Stimulated activated CD4-positive, alpha-beta T cell treated with anti-CD3 and anti-CD28 coated beads, Interleukin-1b, Interleukin-23, amount 100 ng/mL, for 48 hours (primary cell): Measurements from ENCODE around the gene TMEM181.
"Not testable (repeated sequence)": the region's sequence is repeated elsewhere in the genome, so short reads cannot be mapped to it uniquely, and the experiment has no call there.

Source experiments
- DNase-seq: peaks from one replicate; pipeline ENCODE4 v3.0.0-alpha.2; 2020

TMEM181 gene

GRCh38 chr6:158644231-158645063 lies 84.6 kb downstream of the TMEM181 start, which contains the start of gene DYNLT1:
TSS of gene DYNLT1 (minus strand) at chr6:158644743. CDS start at chr6:158644708, 35 bp downstream.
- DNase-seq: peak; percentile 90

GRCh38 chr6:158645064-158646022 lies 85.5 kb downstream of the TMEM181 start:
- peak; percentile 52 for DNase-seq

DNA sequence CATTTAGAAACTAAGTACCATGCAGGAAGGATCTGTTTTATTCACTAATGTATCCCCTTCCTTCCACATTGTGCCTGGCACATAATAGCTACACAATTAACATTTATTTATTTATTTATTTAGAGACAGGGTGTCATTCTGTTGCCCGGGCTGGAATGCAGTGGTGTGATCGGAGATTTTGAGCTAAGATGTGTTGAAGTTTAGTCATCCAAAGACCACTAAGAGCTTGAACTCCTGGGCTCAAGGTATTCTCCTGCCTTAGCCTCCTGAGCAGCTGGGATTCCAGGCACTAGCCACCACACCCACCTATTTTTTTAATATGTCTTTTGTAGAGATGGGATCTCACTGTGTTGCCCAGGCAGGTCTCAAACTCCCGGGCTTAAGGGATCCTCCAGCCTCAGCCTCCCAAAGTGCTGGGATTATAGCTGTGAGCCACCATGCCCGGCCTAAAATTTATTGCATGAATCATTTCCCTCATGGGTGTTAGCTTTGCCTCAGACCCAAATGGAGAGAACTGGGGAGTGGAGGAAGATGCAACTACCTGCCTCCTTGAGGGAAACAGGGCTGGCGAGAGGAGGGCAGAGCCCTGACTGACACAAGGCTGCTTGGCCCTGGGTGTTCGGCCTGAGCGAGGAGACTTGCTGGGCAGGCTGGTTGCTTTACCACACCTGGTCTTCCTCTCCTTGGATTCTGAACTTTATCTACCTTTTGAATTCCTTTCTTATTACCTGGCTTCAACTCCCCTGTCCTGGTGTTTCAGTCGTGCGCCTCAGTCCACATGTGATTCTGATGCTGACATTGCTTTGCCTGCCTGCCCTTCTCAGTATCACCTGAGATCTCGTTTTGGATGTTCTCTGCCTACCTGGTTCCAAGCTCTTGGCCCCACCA lies 86.4 kb downstream of the TMEM181 start:
- no peak for DNase-seq

DNA sequence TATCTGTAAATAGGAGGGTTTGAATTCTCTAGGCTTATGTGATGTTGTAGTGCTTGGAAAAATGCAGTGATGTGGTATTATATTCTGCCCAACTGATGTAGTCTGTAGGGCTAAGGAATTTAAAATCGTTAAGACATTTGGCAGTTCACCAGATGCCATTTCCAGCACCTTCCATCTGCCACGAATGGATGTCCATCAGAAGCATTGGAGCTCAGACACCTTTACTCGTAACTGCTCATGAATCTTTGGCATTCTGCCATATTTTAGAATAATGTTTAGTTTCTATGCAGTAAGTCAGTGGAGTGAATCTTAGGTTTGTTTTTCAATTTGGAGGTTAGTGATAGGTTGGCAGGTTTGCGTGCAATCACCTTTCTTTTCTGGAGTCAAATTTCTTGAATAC lies 87.6 kb downstream of the TMEM181 start:
- no peak for DNase-seq

- DNase-seq: no peak
These were observed 88.8 kb downstream of the TMEM181 start for GRCh38 chr6:158648682-158649131.

- peak; percentile 95 for DNase-seq
These were observed 89.6 kb downstream of the TMEM181 start, which contains the start of gene SYTL3 for GRCh38 chr6:158649289-158650143. TSS of gene SYTL3 (plus strand) at chr6:158650054. CDS start at chr6:158663269, 13,215 bp downstream.

DNA sequence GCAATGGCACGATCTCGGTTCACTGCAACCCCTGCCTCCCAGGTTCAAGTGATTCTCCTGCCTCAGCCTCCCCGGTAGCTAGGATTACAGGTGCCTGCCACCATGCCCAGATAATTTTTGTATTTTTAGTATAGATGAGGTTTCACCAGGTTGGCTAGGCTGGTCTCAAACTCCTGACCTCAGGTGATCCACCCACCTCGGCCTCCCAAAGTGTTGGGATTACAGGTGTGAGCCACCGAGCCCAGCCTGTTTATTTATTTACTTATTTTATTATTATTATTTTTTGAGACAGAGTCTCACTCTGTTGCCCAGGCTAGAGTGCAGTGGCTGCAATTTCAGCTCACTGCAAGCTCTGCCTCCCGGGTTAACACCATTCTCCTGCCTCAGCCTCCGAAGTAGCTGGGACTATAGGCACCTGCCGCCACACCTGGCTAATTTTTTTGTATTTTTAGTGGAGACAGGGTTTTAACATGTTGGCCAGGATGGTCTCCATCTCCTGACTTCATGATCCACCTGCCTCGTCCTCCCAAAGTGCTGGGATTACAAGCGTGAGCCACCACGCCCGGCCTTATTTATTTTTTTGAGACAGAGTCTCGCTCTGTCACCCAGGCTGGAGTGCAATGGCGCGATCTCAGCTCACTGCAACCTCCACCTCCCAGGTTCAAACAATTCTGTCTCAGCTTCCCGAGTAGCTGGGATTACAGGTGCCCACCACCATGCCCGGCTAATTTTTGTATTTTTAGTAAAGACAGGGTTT lies 92.3 kb downstream of the TMEM181 start:
- DNase-seq: not testable (repeated sequence)

GRCh38 chr6:158653577-158654354 lies 93.9 kb downstream of the TMEM181 start:
- DNase-seq: peak; percentile 94

DNA sequence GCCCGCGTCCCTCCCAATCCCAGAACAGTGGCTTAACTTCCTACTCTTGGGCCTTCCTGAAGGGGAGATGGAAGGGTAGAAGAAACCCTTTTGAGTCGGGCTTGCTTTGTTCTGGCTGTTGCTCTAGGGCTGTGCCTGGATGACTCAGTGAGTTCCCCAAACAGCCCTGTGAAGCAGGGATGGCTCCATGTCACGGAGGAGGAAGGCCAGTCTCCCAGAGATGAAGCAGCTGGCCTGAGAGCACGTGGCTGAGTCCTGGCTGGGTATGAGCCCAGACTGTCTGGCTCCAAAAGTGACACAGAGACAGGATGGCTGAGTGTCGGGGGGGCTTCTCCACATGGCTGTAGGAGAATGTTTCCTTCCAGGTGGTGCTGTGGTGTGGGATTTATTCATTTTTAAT lies 94.6 kb downstream of the TMEM181 start:
- no peak for DNase-seq

DNA sequence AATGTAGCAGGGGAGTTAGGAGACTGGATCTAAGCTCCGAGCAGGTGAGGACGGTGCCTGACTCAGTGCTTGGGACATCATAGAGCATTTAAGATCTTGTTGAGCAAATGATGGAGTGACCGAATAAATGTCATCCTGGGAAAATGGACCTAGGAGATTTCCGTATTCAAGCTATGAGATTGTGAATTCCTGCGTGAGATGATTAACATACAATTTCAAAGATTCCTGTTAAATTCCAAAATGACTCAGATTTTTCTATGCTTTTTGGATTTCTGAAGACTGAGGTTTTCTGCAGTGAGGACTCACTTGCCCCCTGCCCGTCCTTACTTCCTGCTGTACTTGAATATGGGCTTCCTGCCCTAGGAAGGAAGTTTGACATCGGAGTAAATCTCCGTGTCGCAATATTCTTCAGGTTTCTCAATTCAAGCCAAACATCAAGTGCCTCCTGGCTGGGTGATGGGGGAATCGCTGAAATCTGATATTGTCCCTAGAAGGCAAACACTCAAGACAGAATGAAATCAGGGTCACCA lies 95.1 kb downstream of the TMEM181 start:
- no peak for DNase-seq

DNA sequence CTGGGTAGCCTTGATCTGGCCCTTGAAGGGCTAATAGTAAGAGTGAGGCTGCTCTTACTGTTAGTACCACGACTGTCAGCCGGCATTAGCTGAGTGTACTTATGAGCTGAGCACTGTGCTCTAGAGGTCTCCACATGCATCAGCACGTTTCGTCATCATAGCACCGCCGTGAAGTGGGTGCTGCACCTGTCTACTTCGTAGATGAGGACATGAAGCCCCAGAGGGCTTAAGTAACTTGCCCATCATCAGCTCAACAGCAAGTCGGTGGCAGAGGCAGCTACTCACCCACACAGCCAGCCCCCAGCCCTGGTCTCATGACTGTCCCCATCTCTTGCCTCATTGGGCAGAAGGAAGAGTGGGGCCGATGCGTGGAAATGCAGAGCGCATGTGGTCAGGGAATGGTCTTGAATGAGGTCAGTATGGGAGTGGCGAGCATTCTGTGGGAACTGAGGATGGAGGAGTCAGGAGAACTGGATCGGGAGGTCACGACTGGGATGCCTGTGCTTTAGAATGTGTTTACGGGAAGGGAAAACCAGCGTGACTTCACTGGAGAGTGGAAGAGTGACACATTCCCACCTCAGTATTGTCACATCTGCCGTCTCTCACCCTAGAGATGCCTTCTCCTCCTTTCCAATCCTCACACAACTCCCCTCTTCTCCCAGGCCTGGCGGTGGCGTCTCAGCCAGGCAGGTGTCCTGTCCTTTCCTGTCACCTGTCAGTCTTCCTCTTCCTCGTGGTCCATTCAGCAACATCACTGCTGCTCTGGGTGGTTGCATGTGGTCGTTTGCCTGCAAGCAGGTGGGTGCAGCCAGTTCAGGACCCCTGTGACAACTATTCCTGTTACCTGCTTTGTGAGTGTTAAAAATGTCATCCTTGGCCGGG lies 95.9 kb downstream of the TMEM181 start:
- no peak for DNase-seq

- DNase-seq: not testable (repeated sequence)
These were observed 97.1 kb downstream of the TMEM181 start for GRCh38 chr6:158656986-158657385.

DNA sequence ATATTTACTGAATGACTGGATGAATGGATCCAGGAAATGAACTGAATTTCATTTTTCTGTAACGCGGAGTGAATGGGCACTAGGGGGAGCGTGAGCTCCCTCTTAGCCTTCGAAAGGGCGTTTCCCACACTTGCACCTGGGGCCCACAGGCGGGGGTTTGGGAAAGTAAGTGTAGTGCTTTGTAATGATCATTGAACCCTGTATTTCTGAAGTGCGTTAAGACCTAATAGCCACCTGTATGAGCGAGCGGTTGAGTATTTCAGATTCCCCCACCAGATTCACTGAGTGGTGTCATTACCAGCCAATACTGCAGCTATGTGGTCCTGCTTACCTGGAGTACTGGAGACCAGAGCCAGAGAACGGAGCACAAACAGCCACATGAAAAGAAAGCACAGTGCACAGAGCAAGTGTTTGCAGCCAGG lies 100.5 kb downstream of the TMEM181 start:
- no peak for DNase-seq

GRCh38 chr6:158661156-158661685 lies 101.3 kb downstream of the TMEM181 start:
- DNase-seq: no peak

GRCh38 chr6:158662607-158662953 lies 102.7 kb downstream of the TMEM181 start:
- no peak for DNase-seq

GRCh38 chr6:158662954-158663624 lies 103.2 kb downstream of the TMEM181 start:
- DNase-seq: no peak

- DNase-seq: no peak
These were observed 103.8 kb downstream of the TMEM181 start for GRCh38 chr6:158663625-158664165.
